PC-3 (cell line): Measurements from ENCODE around the gene PKNOX1. TPM values are rescaled to one million over a fixed set of nuclear protein-coding genes. Genes with fewer than 3 reads are reported as not detected.

ENCODE experiments used
- ATAC-seq: fragments of 200-7000 bp; cut with Tn5 transposase; 2 replicates; pipeline ENCODE4 v1.9.1; 2020; ENCODE audit warnings: mild to moderate bottlenecking, moderate library complexity
- BruUV-seq: library from RNA; stranded (reverse); fragments of 400-500 nt; replicated peaks from 2 replicates; lab custom pipeline; 2021; lab: Mats Ljungman, UMichigan
- CTCF ChIA-PET: fragments of 300-600 bp; sonication (Branson Sonifier 250); formaldehyde crosslinking; loops from one replicate; lab custom pipeline; 2022; ENCODE audit warnings: antibody characterized with exemption; lab: Charles Lee
- POLR2A ChIA-PET: fragments of 300-600 bp; sonication (Branson Sonifier 250); formaldehyde crosslinking; loops from one replicate; lab custom pipeline; 2022; ENCODE audit warnings: antibody characterized with exemption; ENCODE audit not compliant: unreplicated experiment; lab: Charles Lee
- DNase-seq: peaks from one replicate; pipeline ENCODE4 v3.0.0-alpha.2; 2015
- H2AFZ ChIP-seq: fragments of 300-600 bp; sonication (generic); 2 replicates; pipeline ENCODE4 v1.6.0; 2016; ENCODE audit warnings: antibody characterized with exemption, low read length
- H3F3A ChIP-seq: fragments of 300-600 bp; sonication (generic); one replicate; pipeline ENCODE4 v1.6.0; 2017; ENCODE audit warnings: antibody characterized with exemption, low read length, control low read depth, mild to moderate bottlenecking; ENCODE audit not compliant: unreplicated experiment
- H3K27ac ChIP-seq: fragments of 300-600 bp; sonication (generic); 2 replicates; pipeline ENCODE4 v1.5.1; 2016; ENCODE audit warnings: mild to moderate bottlenecking, low read length
- H3K27me3 ChIP-seq: fragments of 300-600 bp; sonication (generic); 2 replicates; pipeline ENCODE4 v1.6.1; 2016; ENCODE audit warnings: low read length, mixed read lengths
- H3K36me3 ChIP-seq: fragments of 300-600 bp; sonication (generic); 2 replicates; pipeline ENCODE4 v1.6.1; 2016; ENCODE audit warnings: low read depth, mixed run types, low read length, mixed read lengths
- H3K4me1 ChIP-seq: fragments of 300-600 bp; sonication (generic); 2 replicates; pipeline ENCODE4 v1.5.1; 2016; ENCODE audit warnings: low read length; ENCODE audit not compliant: insufficient read depth
- H3K4me2 ChIP-seq: fragments of 300-600 bp; sonication (generic); 2 replicates; pipeline ENCODE4 v1.6.0; 2016; ENCODE audit warnings: low read length
- H3K4me3 ChIP-seq: fragments of 300-600 bp; sonication (generic); 2 replicates; pipeline ENCODE4 v1.5.1; 2016; ENCODE audit warnings: mild to moderate bottlenecking, low read length, mixed read lengths
- H3K79me2 ChIP-seq: fragments of 300-600 bp; sonication (generic); 2 replicates; pipeline ENCODE4 v1.6.1; 2017; ENCODE audit warnings: low read length, mixed read lengths
- H3K9ac ChIP-seq: fragments of 300-600 bp; sonication (generic); 2 replicates; pipeline ENCODE4 v1.6.0; 2016; ENCODE audit warnings: mild to moderate bottlenecking, low read length
- H3K9me2 ChIP-seq: fragments of 300-600 bp; sonication (generic); replicated peaks from 2 replicates; pipeline ENCODE4 v1.6.1; 2016; ENCODE audit warnings: mixed run types, low read length, mixed read lengths
- H3K9me3 ChIP-seq: fragments of 300-600 bp; sonication (generic); 2 replicates; pipeline ENCODE4 v1.6.1; 2016; ENCODE audit warnings: low read length, mixed read lengths
- H4K20me1 ChIP-seq: fragments of 300-600 bp; sonication (generic); 2 replicates; pipeline ENCODE4 v1.6.1; 2016; ENCODE audit warnings: low read length, mixed read lengths
- CTCF ChIP-seq: fragments of 300-600 bp; sonication (generic); conservative IDR thresholded peaks from 2 replicates; pipeline ENCODE4 v1.5.1; 2017; ENCODE audit warnings: antibody characterized with exemption, low read depth, mild to moderate bottlenecking, low read length
- EZH2 ChIP-seq: fragments of 300-600 bp; sonication (generic); IDR thresholded peaks from one replicate; pipeline ENCODE4 v1.6.1; 2017; ENCODE audit warnings: antibody characterized with exemption, mild to moderate bottlenecking, low read length; ENCODE audit not compliant: unreplicated experiment
- EZH2phosphoT487 ChIP-seq: fragments of 300-600 bp; sonication (generic); IDR thresholded peaks from 2 replicates; pipeline ENCODE4 v1.6.1; 2018; ENCODE audit warnings: mild to moderate bottlenecking, antibody characterized with exemption, low read length, borderline replicate concordance
- intact Hi-C: fragments of 100-400 bp; cut with micrococcal nuclease; formaldehyde crosslinking; loops from 2 replicates; pipeline ENCODE4 v1.9.0; 2023
- total RNA-seq: library from RNA; depleted of rRNA; stranded (reverse); fragments of >200 nt; gene quantifications from 2 replicates; pipeline ENCODE4 v1.2.3, GENCODE V29; 2014

Gene PKNOX1
- total RNA-seq, 1 experiment from 2014 or later, result 19.7 TPM

GRCh38 chr21:43020771-43021170 is 46.4 kb downstream of the PKNOX1 start:
- no peak overlapping the region for H3K4me2 ChIP-seq
- no peak overlapping the region for H2AFZ ChIP-seq
- H3K9me2 ChIP-seq, result no peaks in the 10 kb centered on the region
- POLR2A ChIA-PET, result no interaction called here
- H4K20me1 ChIP-seq, result no peaks in the 10 kb centered on the region
- H3K79me2 ChIP-seq, result no peaks in the 10 kb centered on the region
- ATAC-seq (no peak), DNase-seq (no peak)
- H3K9me3 ChIP-seq, result no peaks in the 10 kb centered on the region
- H3K27me3 ChIP-seq, result no peaks in the 10 kb centered on the region
- no peaks in the 10 kb centered on the region for H3F3A ChIP-seq
- CTCF ChIA-PET, result no interaction called here
- H3K36me3 ChIP-seq, result peaks cover 17% of the 10 kb centered on the region; the same call in 1 of the 2 replicates
- H3K9ac ChIP-seq, result no peak overlapping the region
- H3K27ac ChIP-seq, result no peak overlapping the region
- intact Hi-C loops, result no loop called here
- no TSS peak for BruUV-seq
- TF ChIP-seq EZH2phosphoT487 (no peak), EZH2 (no peak), CTCF (no peak)
- H3K4me1 ChIP-seq, result no peaks in the 10 kb centered on the region
- H3K4me3 ChIP-seq, result no peak overlapping the region

GRCh38 chr21:43021191-43021590 is 46.8 kb downstream of the PKNOX1 start:
- no peak overlapping the region for H3K4me2 ChIP-seq
- ChIA-PET POLR2A (no interaction called here), CTCF (no interaction called here)
- H3F3A ChIP-seq, result no peaks in the 10 kb centered on the region
- H3K27ac ChIP-seq, result no peak overlapping the region
- no peak for DNase-seq
- no peaks in the 10 kb centered on the region for H3K9me3 ChIP-seq
- H3K27me3 ChIP-seq, result no peaks in the 10 kb centered on the region
- H3K9ac ChIP-seq, result no peak overlapping the region
- H3K9me2 ChIP-seq, result no peaks in the 10 kb centered on the region
- H2AFZ ChIP-seq, result no peak overlapping the region
- peaks cover 17% of the 10 kb centered on the region; the same call in 1 of the 2 replicates for H3K36me3 ChIP-seq
- H3K4me1 ChIP-seq, result no peaks in the 10 kb centered on the region
- no TSS peak for BruUV-seq
- no peaks in the 10 kb centered on the region for H3K79me2 ChIP-seq
- intact Hi-C loops, result no loop called here
- no peak for ATAC-seq
- TF ChIP-seq CTCF (no peak), EZH2 (no peak), EZH2phosphoT487 (no peak)
- H3K4me3 ChIP-seq, result no peak overlapping the region
- H4K20me1 ChIP-seq, result no peaks in the 10 kb centered on the region

GRCh38 chr21:43021756-43022600 is 47.6 kb downstream of the PKNOX1 start:
- no peaks in the 10 kb centered on the region for H3K79me2 ChIP-seq
- no peak overlapping the region for H3K4me3 ChIP-seq
- no peaks in the 10 kb centered on the region for H3K9me2 ChIP-seq
- CTCF ChIA-PET, result no interaction called here
- TF ChIP-seq CTCF, result no peak
- TF ChIP-seq EZH2phosphoT487, result no peak
- no peak for TF ChIP-seq EZH2
- intact Hi-C loops, result no loop called here
- POLR2A ChIA-PET, result no interaction called here
- DNase-seq (no peak), ATAC-seq (no peak)
- no peak overlapping the region for H2AFZ ChIP-seq
- H3K36me3 ChIP-seq, result peaks cover 12% of the 10 kb centered on the region; the same call in 1 of the 2 replicates
- H3K4me1 ChIP-seq, result no peaks in the 10 kb centered on the region
- no peaks in the 10 kb centered on the region for H4K20me1 ChIP-seq
- H3K27ac ChIP-seq, result no peak overlapping the region
- no TSS peak for BruUV-seq
- no peak overlapping the region for H3K9ac ChIP-seq
- H3K4me2 ChIP-seq, result no peak overlapping the region
- no peaks in the 10 kb centered on the region for H3K9me3 ChIP-seq
- H3K27me3 ChIP-seq, result no peaks in the 10 kb centered on the region
- no peaks in the 10 kb centered on the region for H3F3A ChIP-seq
